Caco-2 (cell line): ENCODE data around the gene FEZ2. TPM values are rescaled to one million over a fixed set of nuclear protein-coding genes. Genes with fewer than 3 reads are reported as not detected.
A peak's percentile ranks its signal among the peaks of the same experiment; 100 is the strongest.

Source experiments
- BruUV-seq: library from RNA; stranded (reverse); fragments of 400-500 nt; replicated peaks from 2 replicates; lab custom pipeline; 2021; lab: Mats Ljungman, UMichigan
- CTCF ChIA-PET: fragments of 300-600 bp; sonication (Branson Sonifier 250); formaldehyde crosslinking; loops from one replicate; lab custom pipeline; 2022; ENCODE audit warnings: antibody characterized with exemption; lab: Charles Lee
- POLR2A ChIA-PET: fragments of 300-600 bp; sonication (Branson Sonifier 250); formaldehyde crosslinking; loops from one replicate; lab custom pipeline; 2022; ENCODE audit warnings: antibody characterized with exemption; lab: Charles Lee
- DNase-seq, 2 experiments: peaks; one replicate each; pipeline versions ENCODE4 v3.0.0 to v3.0.0-alpha.2; 2020 to 2022
- H3K27me3 ChIP-seq: replicated peaks from 2 replicates; pipeline ENCODE4 v1.6.0; 2011; ENCODE audit warnings: low read length; ENCODE audit not compliant: control insufficient read depth, insufficient read depth
- H3K36me3 ChIP-seq: 2 replicates; pipeline ENCODE4 v1.5.1; 2011; ENCODE audit warnings: low read length; ENCODE audit not compliant: control insufficient read depth, insufficient read depth
- H3K4me1 ChIP-seq: fragments of 250-450 bp; sonication (Bioruptor Pico); 2 replicates; pipeline ENCODE4 v1.5.1; 2020; ENCODE audit warnings: mild to moderate bottlenecking
- H3K4me3 ChIP-seq: 2 replicates; pipeline ENCODE4 v1.5.1; 2011; ENCODE audit warnings: low read depth, mild to moderate bottlenecking, control low read depth, low read length
- H3K9me3 ChIP-seq: fragments of 250-450 bp; sonication (Bioruptor Pico); 2 replicates; pipeline ENCODE4 v1.5.1; 2020; ENCODE audit warnings: mild to moderate bottlenecking, moderate library complexity
- H3K27ac Mint-ChIP-seq: one replicate; pipeline ENCODE4 v1.8.0; 2022; ENCODE audit warnings: mixed read lengths; ENCODE audit not compliant: unreplicated experiment
- H3K27me3 Mint-ChIP-seq: one replicate; pipeline ENCODE4 v1.8.0; 2022; ENCODE audit warnings: mixed read lengths; ENCODE audit not compliant: insufficient read depth, unreplicated experiment
- H3K36me3 Mint-ChIP-seq: one replicate; pipeline ENCODE4 v1.8.0; 2022; ENCODE audit warnings: mild to moderate bottlenecking, mixed read lengths; ENCODE audit not compliant: insufficient read depth, unreplicated experiment
- H3K4me1 Mint-ChIP-seq: one replicate; pipeline ENCODE4 v1.8.0; 2022; ENCODE audit warnings: low read depth, mixed read lengths; ENCODE audit not compliant: unreplicated experiment
- H3K4me3 Mint-ChIP-seq: one replicate; pipeline ENCODE4 v1.8.0; 2022; ENCODE audit warnings: mild to moderate bottlenecking, moderate library complexity, mixed read lengths; ENCODE audit not compliant: unreplicated experiment
- H3K9me3 Mint-ChIP-seq: one replicate; pipeline ENCODE4 v1.8.0; 2022; ENCODE audit warnings: mixed read lengths; ENCODE audit not compliant: unreplicated experiment
- CTCF ChIP-seq, 2 experiments: fragments of 200-600 bp in 1 of 2; IDR thresholded peaks; 1 replicate in 1 of 2; 2 replicates in 1 of 2; pipeline versions ENCODE4 v1.5.1 to v1.8.0; 2011 to 2022; ENCODE audit warnings: antibody characterized with exemption in 1 of 2, control low read depth in 1 of 2, inconsistent platforms in 1 of 2, low read depth in 1 of 2, low read length in 1 of 2, mild to moderate bottlenecking in 1 of 2, moderate library complexity in 1 of 2; ENCODE audit not compliant: insufficient read depth in 1 of 2, severe bottlenecking in 1 of 2, unreplicated experiment in 1 of 2
- intact Hi-C: fragments of 100-400 bp; cut with micrococcal nuclease; formaldehyde crosslinking; loops from one replicate; pipeline ENCODE4 v1.10.0; 2022; ENCODE audit not compliant: unreplicated experiment
- total RNA-seq: library from RNA; stranded (reverse); gene quantifications from 2 replicates; pipeline ENCODE4 v1.2.3, GENCODE V29; 2022

The FEZ2 gene
- total RNA-seq, 1 experiment from 2014 or later = 55.8 TPM

- TF ChIP-seq CTCF (IDR thresholded peaks at IDR 0.05; ENCODE audit: insufficient read depth in 1 of 2, low read depth in 1 of 2, low read length in 1 of 2, severe bottlenecking in 1 of 2, unreplicated experiment in 1 of 2) = no peak
- no peak overlapping the region for H3K4me3 ChIP-seq
- intact Hi-C loops = no loop called here
- no peaks in the 10 kb centered on the region for H3K9me3 Mint-ChIP-seq
- no peaks in the 10 kb centered on the region for H3K36me3 Mint-ChIP-seq
- no peak for DNase-seq
- H3K9me3 ChIP-seq = no peaks in the 10 kb centered on the region
- H3K36me3 ChIP-seq = no peaks in the 10 kb centered on the region; the same call in 1 of the 2 replicates
- no peaks in the 10 kb centered on the region for H3K4me1 ChIP-seq
- no peaks in the 10 kb centered on the region for H3K27me3 Mint-ChIP-seq
- no peaks in the 10 kb centered on the region for H3K27me3 ChIP-seq
- no TSS peak for BruUV-seq
- no peaks in the 10 kb centered on the region for H3K4me1 Mint-ChIP-seq
- H3K4me3 Mint-ChIP-seq = no peak overlapping the region
- H3K27ac Mint-ChIP-seq = peak overlapping the region; percentile 13
- POLR2A ChIA-PET = no interaction called here
- CTCF ChIA-PET = no interaction called here
These were observed 61.2 kb downstream of the FEZ2 start for GRCh38 chr2:36536776-36537175.

GRCh38 chr2:36535099-36535498, 62.9 kb downstream of the FEZ2 start:
- Histone ChIP-seq H3K9me3 (no peaks in the 10 kb centered on the region), H3K27me3 (no peaks in the 10 kb centered on the region), H3K4me3 (no peak overlapping the region), H3K4me1 (no peaks in the 10 kb centered on the region), H3K36me3 (no peaks in the 10 kb centered on the region; the same call in 1 of the 2 replicates)
- ChIA-PET CTCF (no interaction called here), POLR2A (no interaction called here)
- intact Hi-C loops = no loop called here
- BruUV-seq = no TSS peak
- no peak for TF ChIP-seq CTCF (IDR thresholded peaks at IDR 0.05; ENCODE audit: insufficient read depth in 1 of 2, low read depth in 1 of 2, low read length in 1 of 2, severe bottlenecking in 1 of 2, unreplicated experiment in 1 of 2)
- Mint-ChIP-seq H3K9me3 (no peaks in the 10 kb centered on the region), H3K27ac (no peak overlapping the region), H3K27me3 (no peaks in the 10 kb centered on the region), H3K4me1 (peaks cover 5% of the 10 kb centered on the region), H3K36me3 (no peaks in the 10 kb centered on the region), H3K4me3 (no peak overlapping the region)
- DNase-seq = no peak

- no peak for DNase-seq
- Mint-ChIP-seq H3K36me3 (no peaks in the 10 kb centered on the region), H3K4me1 (peaks cover 5% of the 10 kb centered on the region), H3K9me3 (no peaks in the 10 kb centered on the region), H3K27ac (peak overlapping the region; percentile 28), H3K4me3 (no peak overlapping the region), H3K27me3 (no peaks in the 10 kb centered on the region)
- H3K27me3 ChIP-seq = no peaks in the 10 kb centered on the region
- H3K4me1 ChIP-seq = no peaks in the 10 kb centered on the region
- no peak overlapping the region for H3K4me3 ChIP-seq
- POLR2A ChIA-PET = no interaction called here
- CTCF ChIA-PET = no interaction called here
- no peak for TF ChIP-seq CTCF (IDR thresholded peaks at IDR 0.05; ENCODE audit: insufficient read depth in 1 of 2, low read depth in 1 of 2, low read length in 1 of 2, severe bottlenecking in 1 of 2, unreplicated experiment in 1 of 2)
- no TSS peak for BruUV-seq
- intact Hi-C loops = no loop called here
- H3K36me3 ChIP-seq = no peaks in the 10 kb centered on the region; the same call in 1 of the 2 replicates
- H3K9me3 ChIP-seq = no peaks in the 10 kb centered on the region
These were observed 63.6 kb downstream of the FEZ2 start for GRCh38 chr2:36534275-36534799.
